CD14-positive monocyte (primary cell): ENCODE measurements around the gene GPR3. TPM values are rescaled to one million over a fixed set of nuclear protein-coding genes. Genes with fewer than 3 reads are reported as not detected.

Source experiments
- DNase-seq, 3 donors: peaks; one replicate each; pipeline ENCODE4 v3.0.0-alpha.2; 2011 to 2022
- H2AFZ ChIP-seq: 2 replicates; pipeline ENCODE4 v1.6.0; 2012; ENCODE audit warnings: mild to moderate bottlenecking, low read depth, low read length, inconsistent platforms; ENCODE audit not compliant: insufficient read depth, poor library complexity, severe bottlenecking
- H3K27ac ChIP-seq, 2 donors: 1 replicate in 1 of 2; 2 replicates in 1 of 2; pipeline ENCODE4 v1.5.1; 2012 to 2013; ENCODE audit warnings: low read length in 2 of 2, control low read depth in 1 of 2, inconsistent platforms in 1 of 2, low read depth in 1 of 2, mild to moderate bottlenecking in 1 of 2
- H3K27me3 ChIP-seq, 2 donors: one replicate each; pipeline versions ENCODE4 v1.6.0 to v1.6.1; 2011 to 2013; ENCODE audit warnings: low read length in 2 of 2; ENCODE audit not compliant: control insufficient read depth in 2 of 2, insufficient read depth in 2 of 2
- H3K36me3 ChIP-seq, 2 donors: replicated peaks in 1 of 2; 1 replicate in 1 of 2; 2 replicates in 1 of 2; pipeline versions ENCODE4 v1.5.1 to v1.6.1; 2012 to 2013; ENCODE audit warnings: low read length in 2 of 2, control low read depth in 1 of 2, inconsistent platforms in 1 of 2, mild to moderate bottlenecking in 1 of 2; ENCODE audit not compliant: insufficient read depth in 2 of 2, control insufficient read depth in 1 of 2
- H3K4me1 ChIP-seq, 2 donors: 1 replicate in 1 of 2; 2 replicates in 1 of 2; pipeline versions ENCODE4 v1.5.1 to v1.6.1; 2012 to 2013; ENCODE audit warnings: low read length in 2 of 2, control low read depth in 1 of 2, inconsistent platforms in 1 of 2, mild to moderate bottlenecking in 1 of 2, moderate library complexity in 1 of 2; ENCODE audit not compliant: insufficient read depth in 2 of 2, control insufficient read depth in 1 of 2
- H3K4me2 ChIP-seq: replicated peaks from 2 replicates; pipeline ENCODE3; 2012; ENCODE audit warnings: low read length, moderate library complexity, mild to moderate bottlenecking; ENCODE audit not compliant: poor library complexity, severe bottlenecking; ENCODE audit errors: extremely low read depth
- H3K4me3 ChIP-seq, 3 experiments: fragments of 200-600 bp in 1 of 3; sonication (generic) in 1 of 3; replicated peaks in 1 of 3; 1 replicate in 2 of 3; 2 replicates in 1 of 3; pipeline ENCODE4 v1.5.1; 2011 to 2013; ENCODE audit warnings: low read length in 3 of 3, mild to moderate bottlenecking in 3 of 3, control low read depth in 2 of 3, low read depth in 2 of 3, inconsistent platforms in 1 of 3, moderate library complexity in 1 of 3
- H3K79me2 ChIP-seq: 2 replicates; pipeline ENCODE4 v1.6.0; 2012; ENCODE audit warnings: mild to moderate bottlenecking, control low read depth, inconsistent platforms, low read length, moderate library complexity; ENCODE audit not compliant: insufficient read depth
- H3K9ac ChIP-seq: 2 replicates; pipeline ENCODE4 v1.6.0; 2017; ENCODE audit warnings: low read length, mild to moderate bottlenecking; ENCODE audit not compliant: insufficient read depth, poor library complexity, severe bottlenecking
- H3K9me3 ChIP-seq, 2 donors: replicated peaks in 1 of 2; 1 replicate in 1 of 2; 2 replicates in 1 of 2; pipeline versions ENCODE4 v1.5.1 to v1.6.1; 2012 to 2013; ENCODE audit warnings: low read length in 2 of 2, control low read depth in 1 of 2; ENCODE audit not compliant: control insufficient read depth in 1 of 2, insufficient read depth in 1 of 2
- H4K20me1 ChIP-seq: 2 replicates; pipeline ENCODE4 v1.6.0; 2012; ENCODE audit warnings: mild to moderate bottlenecking, low read length, control low read depth, moderate library complexity; ENCODE audit not compliant: insufficient read depth
- H3K27ac Mint-ChIP-seq, 7 donors: one replicate each; pipeline ENCODE4 v1.8.0; 2020; ENCODE audit warnings: mild to moderate bottlenecking in 7 of 7, mixed read lengths in 7 of 7, moderate library complexity in 6 of 7, inconsistent platforms in 2 of 7
- H3K27me3 Mint-ChIP-seq, 3 donors: one replicate each; pipeline ENCODE4 v1.8.0; 2021 to 2022; ENCODE audit warnings: low read depth in 3 of 3, mild to moderate bottlenecking in 3 of 3, mixed read lengths in 3 of 3, moderate library complexity in 3 of 3, inconsistent platforms in 1 of 3
- H3K36me3 Mint-ChIP-seq, 2 donors: one replicate each; pipeline ENCODE4 v1.8.0; 2020; ENCODE audit warnings: mixed read lengths in 2 of 2, inconsistent platforms in 1 of 2, mild to moderate bottlenecking in 1 of 2
- H3K4me1 Mint-ChIP-seq: one replicate; pipeline ENCODE4 v1.8.0; 2020; ENCODE audit warnings: mild to moderate bottlenecking, mixed read lengths
- H3K4me3 Mint-ChIP-seq, 2 donors: one replicate each; pipeline ENCODE4 v1.8.0; 2020; ENCODE audit warnings: mild to moderate bottlenecking in 2 of 2, mixed read lengths in 2 of 2, moderate library complexity in 1 of 2
- H3K9me3 Mint-ChIP-seq, 7 donors: one replicate each; pipeline ENCODE4 v1.8.0; 2020 to 2022; ENCODE audit warnings: mixed read lengths in 7 of 7, mild to moderate bottlenecking in 6 of 7, moderate library complexity in 6 of 7, inconsistent platforms in 2 of 7
- CTCF ChIP-seq: fragments of 200-600 bp; IDR thresholded peaks from one replicate; pipeline ENCODE4 v1.8.0; 2022; ENCODE audit warnings: antibody characterized with exemption, mild to moderate bottlenecking
- WGBS: methylation state at CpG from one replicate; pipeline ENCODE4 v1.1.5; 2013; ENCODE audit warnings: missing lambda C conversion rate; ENCODE audit not compliant: insufficient coverage; 5-methylcytosine and 5-hydroxymethylcytosine counted together
- intact Hi-C, 2 donors: fragments of 100-400 bp; cut with micrococcal nuclease; formaldehyde crosslinking; loops; one replicate each; pipeline versions ENCODE4 v1.15.0 to v1.15.1; 2023
- polyA plus RNA-seq, 3 donors: library from polyadenylated mRNA; depleted of rRNA in 1 of 3; unstranded in 2 of 3; stranded (reverse) in 1 of 3; fragments of 300-500 nt in 2 of 3; fragments of >200 nt in 1 of 3; fragmentation: Illumina TruSeq in 2 of 3; gene quantifications; 1 replicate in 2 of 3; 2 replicates in 1 of 3; pipeline ENCODE4 v1.2.3, GENCODE V29; 2012 to 2021

The GPR3 gene
- polyA plus RNA-seq, 3 donors: 0.26 to 2.7 TPM; not detected in 1

GRCh38 chr1:27399251-27400025 lies 7.0 kb downstream of the GPR3 start:
- Mint-ChIP-seq H3K36me3 (peaks cover 4 to 6% of the 10 kb centered on the region in 2 donors), H3K27me3 (peaks cover 2 to 5% (median 3%) of the 10 kb centered on the region in 3 donors), H3K27ac (peak overlapping the region in 1 of 7 donors; percentile 31), H3K9me3 (no peaks in the 10 kb centered on the region), H3K4me3 (no peak overlapping the region), H3K4me1 (peaks cover 25% of the 10 kb centered on the region)
- peaks cover 42% of the 10 kb centered on the region for H4K20me1 ChIP-seq
- no peaks in the 10 kb centered on the region for H3K36me3 ChIP-seq
- H3K4me1 ChIP-seq: peaks cover 20 to 24% of the 10 kb centered on the region in 2 donors
- H3K4me3 ChIP-seq: no peak overlapping the region
- intact Hi-C loops: loop anchor here (5.0 to 10.0 kb wide), 4 partner anchors 42 to 295 kb away; partner anchors contain the start of gene AHDC1 (in 1 of the 2)
- no peak overlapping the region for H3K4me2 ChIP-seq
- no peaks in the 10 kb centered on the region for H3K27me3 ChIP-seq
- no peak for DNase-seq
- no peak overlapping the region for H3K9ac ChIP-seq
- H3K27ac ChIP-seq: no peak overlapping the region
- 98% methylated on average over 10 of the region's 19 CpGs for WGBS
- no peaks in the 10 kb centered on the region for H3K79me2 ChIP-seq
- no peak overlapping the region for H2AFZ ChIP-seq
- H3K9me3 ChIP-seq: no peaks in the 10 kb centered on the region
- TF ChIP-seq CTCF: no peak

- H3K36me3 Mint-ChIP-seq: peaks cover 4 to 8% of the 10 kb centered on the region in 2 donors
- Histone ChIP-seq H3K4me1 (peaks cover 26 to 32% of the 10 kb centered on the region in 2 donors), H3K4me2 (no peak overlapping the region), H3K9me3 (no peaks in the 10 kb centered on the region), H3K36me3 (peaks cover 0 to 5% of the 10 kb centered on the region in 2 donors), H3K27me3 (no peaks in the 10 kb centered on the region), H3K79me2 (no peaks in the 10 kb centered on the region), H3K4me3 (no peak overlapping the region), H3K27ac (no peak overlapping the region), H3K9ac (no peak overlapping the region), H2AFZ (no peak overlapping the region), H4K20me1 (peaks cover 50% of the 10 kb centered on the region)
- no peak for TF ChIP-seq CTCF
- H3K27me3 Mint-ChIP-seq: peaks cover 0 to 5% (median 3%) of the 10 kb centered on the region in 3 donors
- WGBS: 67% methylated on average over 12 of the region's 13 CpGs
- no peak for DNase-seq
- H3K9me3 Mint-ChIP-seq: no peaks in the 10 kb centered on the region
- intact Hi-C loops: loop anchor here in 1 of 2 donors (5.0 to 10.0 kb wide), 2 partner anchors 202 to 264 kb away; partner anchors contain the start of gene AHDC1
- no peak overlapping the region for H3K27ac Mint-ChIP-seq
- no peak overlapping the region for H3K4me3 Mint-ChIP-seq
- H3K4me1 Mint-ChIP-seq: peaks cover 32% of the 10 kb centered on the region
Observed at GRCh38 chr1:27400082-27400962, 7.9 kb downstream of the GPR3 start.
